HG03280 (cell line): ENCODE data around the gene MBNL1.
"Not testable (repeated sequence)": the region's sequence is repeated elsewhere in the genome, so short reads cannot be mapped to it uniquely, and the experiment has no call there.

ENCODE experiments used
- ATAC-seq: cut with Tn5 transposase; IDR thresholded peaks from one replicate; pipeline ENCODE4 v1.9.1; 2021; ENCODE audit warnings: mild to moderate bottlenecking, moderate library complexity; ENCODE audit not compliant: unreplicated experiment

The MBNL1 gene

GRCh38 chr3:152395764-152396163 is 127.0 kb downstream of the MBNL1 start:
- no peak for ATAC-seq

- ATAC-seq = no peak
Observed at GRCh38 chr3:152396867-152397266, 128.1 kb downstream of the MBNL1 start.

GRCh38 chr3:152397348-152397747 is 128.6 kb downstream of the MBNL1 start:
- ATAC-seq = not testable (repeated sequence)

GRCh38 chr3:152398495-152398894 is 129.8 kb downstream of the MBNL1 start:
- no peak for ATAC-seq

- no peak for ATAC-seq
Observed at GRCh38 chr3:152399374-152399773, 130.6 kb downstream of the MBNL1 start.

- ATAC-seq = no peak
Observed at GRCh38 chr3:152400887-152401286, 132.2 kb downstream of the MBNL1 start.

- no peak for ATAC-seq
Observed at GRCh38 chr3:152402695-152403451, 134.1 kb downstream of the MBNL1 start.

GRCh38 chr3:152403632-152404066 is 134.9 kb downstream of the MBNL1 start:
- no peak for ATAC-seq

GRCh38 chr3:152404976-152405375 is 136.2 kb downstream of the MBNL1 start:
- no peak for ATAC-seq

- no peak for ATAC-seq
Observed at GRCh38 chr3:152405915-152406802, 137.4 kb downstream of the MBNL1 start.

- no peak for ATAC-seq
Observed at GRCh38 chr3:152413240-152413639, 144.5 kb downstream of the MBNL1 start.

GRCh38 chr3:152416808-152417580 is 148.3 kb downstream of the MBNL1 start:
- no peak for ATAC-seq

- no peak for ATAC-seq
Observed at GRCh38 chr3:152419748-152420147, 151.0 kb downstream of the MBNL1 start.

GRCh38 chr3:152421162-152421561 is 152.4 kb downstream of the MBNL1 start:
- ATAC-seq = no peak

GRCh38 chr3:152426393-152426792 is 157.7 kb downstream of the MBNL1 start:
- no peak for ATAC-seq

GRCh38 chr3:152428577-152428976 is 159.8 kb downstream of the MBNL1 start:
- no peak for ATAC-seq

GRCh38 chr3:152430223-152431002 is 161.7 kb downstream of the MBNL1 start:
- ATAC-seq = no peak

GRCh38 chr3:152434142-152434541 is 165.4 kb downstream of the MBNL1 start:
- ATAC-seq = no peak

GRCh38 chr3:152435210-152435609 is 166.5 kb downstream of the MBNL1 start:
- not testable (repeated sequence) for ATAC-seq
